ENCODE data around the gene SIL1.

- no peak for TF ChIP-seq CTCF (IDR thresholded peaks at IDR 0.05; ENCODE audit: insufficient read depth, low read depth, low read length)
- TF ChIP-seq EZH2 (IDR thresholded peaks at IDR 0.05; ENCODE audit: insufficient read depth, low read length): no peak
These were observed 118.1 kb downstream of the SIL1 start for GRCh38 chr5:139079991-139080610.
